ENCODE measurements around the gene TMIGD2.
A peak's percentile ranks its signal among the peaks of the same experiment; 100 is the strongest.
"Not testable (repeated sequence)": the region's sequence is repeated elsewhere in the genome, so short reads cannot be mapped to it uniquely, and the experiment has no call there.

Gene TMIGD2

GRCh38 chr19:4302243-4302640, at the start of gene TMIGD2:
TMIGD2 (minus strand) TSS chr19:4302389; CDS start chr19:4302385, 4 bp downstream.
- DNase-seq (ENCODE audit: low spot score): no peak

- no peak for DNase-seq (ENCODE audit: low spot score)
These were observed 48.5 kb upstream of the TMIGD2 start for GRCh38 chr19:4350726-4351125.

- no peak for DNase-seq (ENCODE audit: low spot score)
These were observed 47.9 kb upstream of the TMIGD2 start for GRCh38 chr19:4350111-4350510.

- DNase-seq (ENCODE audit: low spot score): not testable (repeated sequence)
These were observed 47.0 kb upstream of the TMIGD2 start for GRCh38 chr19:4349225-4349624.

GRCh38 chr19:4347521-4347920, 45.3 kb upstream of the TMIGD2 start:
- DNase-seq (ENCODE audit: low spot score): no peak

- no peak for DNase-seq (ENCODE audit: low spot score)
These were observed 43.8 kb upstream of the TMIGD2 start for GRCh38 chr19:4346020-4346383.

GRCh38 chr19:4345342-4346019, 43.3 kb upstream of the TMIGD2 start:
- no peak for DNase-seq (ENCODE audit: low spot score)

- DNase-seq (ENCODE audit: low spot score): peak; percentile 92
These were observed 41.5 kb upstream of the TMIGD2 start, which contains the start of gene MPND for GRCh38 chr19:4343370-4344307. MPND (plus strand) TSS chr19:4343562; CDS start chr19:4343594, 32 bp downstream.

GRCh38 chr19:4342615-4343369, 40.6 kb upstream of the TMIGD2 start:
- peak; percentile 100 for DNase-seq (ENCODE audit: low spot score)

GRCh38 chr19:4342314-4342614, 40.1 kb upstream of the TMIGD2 start:
- no peak for DNase-seq (ENCODE audit: low spot score)

- DNase-seq (ENCODE audit: low spot score): no peak
These were observed 36.5 kb upstream of the TMIGD2 start, which contains the start of gene STAP2 for GRCh38 chr19:4338441-4339355. STAP2 (minus strand) TSS chr19:4338827; CDS start chr19:4338753, 74 bp downstream.

GRCh38 chr19:4337906-4338440, 35.8 kb upstream of the TMIGD2 start:
- DNase-seq (ENCODE audit: low spot score): no peak

- no peak for DNase-seq (ENCODE audit: low spot score)
These were observed 32.9 kb upstream of the TMIGD2 start for GRCh38 chr19:4334929-4335570.

GRCh38 chr19:4329858-4330257, 27.7 kb upstream of the TMIGD2 start:
- no peak for DNase-seq (ENCODE audit: low spot score)

GRCh38 chr19:4328991-4329681, 26.9 kb upstream of the TMIGD2 start:
- not testable (repeated sequence) for DNase-seq (ENCODE audit: low spot score)

- DNase-seq (ENCODE audit: low spot score): peak; percentile 85
These were observed 26.2 kb upstream of the TMIGD2 start for GRCh38 chr19:4328243-4328990.

GRCh38 chr19:4327877-4328242, 25.7 kb upstream of the TMIGD2 start:
- DNase-seq (ENCODE audit: low spot score): no peak

- DNase-seq (ENCODE audit: low spot score): peak; percentile 12
These were observed 25.2 kb upstream of the TMIGD2 start for GRCh38 chr19:4327252-4327876.

GRCh38 chr19:4326837-4327251, 24.7 kb upstream of the TMIGD2 start:
- DNase-seq (ENCODE audit: low spot score): no peak
